ENCODE measurements around the gene C17orf67.

Gene C17orf67

GRCh38 chr17:56832446-56832845 is 1.3 kb downstream of the C17orf67 start:
- no peak for FAIRE-seq

- FAIRE-seq, result no peak
These were observed 2.2 kb downstream of the C17orf67 start for GRCh38 chr17:56831369-56832095.

DNA sequence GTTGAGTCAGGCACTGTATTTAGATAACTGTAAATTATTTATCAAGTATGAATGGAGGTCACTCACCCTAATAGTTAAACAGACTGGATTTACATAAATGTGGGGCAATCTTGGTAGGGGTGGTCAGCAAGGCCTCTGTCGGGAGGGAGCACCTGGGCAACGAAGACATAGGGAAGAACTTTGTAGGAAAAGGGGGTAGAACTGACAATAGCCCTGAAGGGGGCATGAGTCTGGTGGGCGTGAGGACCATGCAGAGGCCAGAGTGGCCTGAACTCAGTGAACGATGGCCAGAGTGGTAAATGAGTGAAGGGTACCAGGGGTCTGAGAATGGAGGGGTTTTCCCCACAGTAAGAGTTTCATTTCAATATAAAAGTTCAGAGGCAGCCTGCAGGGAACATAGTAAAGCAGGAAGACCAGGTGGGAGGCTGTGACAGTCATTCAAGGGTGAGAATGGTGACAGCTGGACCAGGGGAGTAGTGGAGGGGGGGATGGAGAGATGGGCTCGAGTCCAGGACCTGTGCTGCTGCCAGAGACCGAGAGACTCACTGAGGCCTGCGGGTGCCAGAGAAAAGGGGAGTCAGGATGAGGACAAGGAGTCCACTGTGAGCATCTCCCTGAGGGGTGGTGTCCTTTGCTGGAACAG is 2.9 kb downstream of the C17orf67 start:
- FAIRE-seq, result no peak

DNA sequence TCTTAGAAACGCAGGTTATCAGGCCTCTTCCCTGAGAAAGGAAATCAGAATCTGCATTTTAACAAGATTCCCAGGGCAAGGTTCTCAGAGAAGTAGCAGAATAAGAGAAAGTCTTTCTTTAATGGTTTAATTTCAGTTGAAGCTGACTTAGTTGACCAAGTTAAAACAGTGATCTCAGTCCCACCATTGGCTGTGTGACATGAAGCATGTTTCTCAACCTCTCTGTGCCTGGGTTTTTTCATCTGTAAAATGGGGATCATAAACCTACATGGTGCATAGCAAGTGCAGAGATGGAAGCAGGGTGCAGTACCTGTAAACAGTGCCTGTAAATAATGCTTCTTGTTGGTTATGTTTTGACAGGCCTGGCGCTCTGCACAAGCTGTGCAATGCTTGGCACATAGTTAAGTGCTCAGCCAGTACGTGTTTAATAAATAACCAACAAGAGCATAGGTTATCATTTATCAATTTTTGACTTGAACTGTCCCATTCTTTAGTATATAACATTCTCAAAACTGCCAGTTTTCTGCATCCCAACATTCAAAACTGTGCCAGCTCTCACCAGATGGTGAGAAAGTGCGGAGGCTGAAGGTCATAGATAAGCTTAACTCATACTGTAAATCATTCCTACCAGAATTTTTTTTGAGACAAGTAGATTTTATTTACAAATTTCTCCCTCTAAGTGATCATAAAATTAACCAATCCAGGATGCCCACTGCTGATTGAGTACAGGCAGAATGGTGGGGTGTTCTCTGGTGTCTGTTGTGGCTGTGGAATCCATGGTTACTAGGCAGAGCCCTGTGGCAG is 6.9 kb downstream of the C17orf67 start:
- no peak for FAIRE-seq

- FAIRE-seq, result no peak
These were observed 9.2 kb downstream of the C17orf67 start for GRCh38 chr17:56824503-56824902.

DNA sequence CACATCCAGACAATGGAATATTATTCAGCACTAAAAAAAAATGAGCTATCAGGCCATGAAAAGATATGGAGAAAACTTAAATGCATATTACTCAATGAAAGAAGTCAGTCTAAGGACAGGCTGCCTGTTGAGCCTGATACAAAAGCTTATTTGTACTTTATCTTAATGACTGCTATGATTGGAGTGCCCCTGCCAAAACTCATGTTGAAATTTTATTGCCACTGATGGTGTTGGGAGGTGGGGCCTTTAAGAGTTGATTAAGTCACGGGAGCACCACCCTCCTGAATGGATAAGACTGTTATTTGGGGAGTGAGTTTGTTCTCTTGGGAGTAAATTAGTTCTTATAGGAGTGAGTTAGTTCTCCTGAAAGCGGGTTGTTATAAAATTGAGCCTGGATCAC is 9.9 kb downstream of the C17orf67 start:
- FAIRE-seq, result no peak

DNA sequence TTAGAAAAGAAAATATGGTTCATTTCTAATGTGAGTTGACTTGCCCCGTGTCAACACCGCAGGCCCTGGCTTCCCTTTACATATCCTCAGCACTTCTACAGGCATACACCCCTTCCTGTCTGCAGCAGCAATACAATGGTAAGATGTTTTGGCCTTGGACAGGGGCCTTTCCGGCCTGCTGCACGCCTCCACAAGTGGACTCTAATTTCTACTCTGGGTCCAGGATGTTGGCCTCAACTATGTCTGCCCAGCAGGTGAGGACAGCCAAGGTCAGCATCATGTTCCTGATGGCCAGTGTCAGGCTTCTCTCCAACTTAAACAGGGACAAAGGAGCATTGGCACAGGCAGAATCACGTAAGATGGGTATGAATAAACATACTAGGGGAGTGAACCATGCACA is 11.0 kb downstream of the C17orf67 start:
- FAIRE-seq, result no peak

DNA sequence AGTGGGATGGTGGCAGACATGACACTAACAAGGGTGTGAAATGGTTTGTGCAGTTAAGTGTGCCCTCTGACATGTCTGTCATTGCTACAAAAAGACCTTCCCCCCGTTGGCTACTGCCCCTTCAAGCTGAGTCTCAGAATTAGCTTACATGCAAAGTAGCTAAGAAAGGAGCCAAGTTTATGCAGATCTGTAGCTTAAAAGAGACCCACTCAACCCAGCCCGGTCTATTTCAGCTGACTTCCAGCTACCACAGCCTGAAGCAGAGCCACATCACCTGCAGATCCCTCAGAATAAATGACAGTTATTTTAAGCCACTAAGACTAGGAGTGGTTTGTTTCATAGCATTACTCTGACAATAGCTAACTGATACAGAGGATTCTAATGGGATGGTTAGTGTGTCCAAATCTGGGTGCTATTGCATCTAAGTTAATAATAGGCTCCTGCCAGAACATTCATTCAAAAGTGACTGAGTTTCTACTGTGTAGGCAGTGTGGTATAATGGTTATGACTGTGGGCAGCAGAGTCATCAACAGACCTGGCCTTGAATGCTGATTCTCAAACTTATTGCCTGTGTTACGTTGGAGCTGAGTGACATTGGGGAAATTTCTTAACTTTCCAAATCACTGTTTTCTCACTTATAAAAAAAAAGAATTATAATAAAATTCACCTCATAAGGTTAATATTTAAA is 11.7 kb downstream of the C17orf67 start:
- FAIRE-seq, result no peak

- no peak for FAIRE-seq
These were observed 13.5 kb downstream of the C17orf67 start for GRCh38 chr17:56820207-56820606.

DNA sequence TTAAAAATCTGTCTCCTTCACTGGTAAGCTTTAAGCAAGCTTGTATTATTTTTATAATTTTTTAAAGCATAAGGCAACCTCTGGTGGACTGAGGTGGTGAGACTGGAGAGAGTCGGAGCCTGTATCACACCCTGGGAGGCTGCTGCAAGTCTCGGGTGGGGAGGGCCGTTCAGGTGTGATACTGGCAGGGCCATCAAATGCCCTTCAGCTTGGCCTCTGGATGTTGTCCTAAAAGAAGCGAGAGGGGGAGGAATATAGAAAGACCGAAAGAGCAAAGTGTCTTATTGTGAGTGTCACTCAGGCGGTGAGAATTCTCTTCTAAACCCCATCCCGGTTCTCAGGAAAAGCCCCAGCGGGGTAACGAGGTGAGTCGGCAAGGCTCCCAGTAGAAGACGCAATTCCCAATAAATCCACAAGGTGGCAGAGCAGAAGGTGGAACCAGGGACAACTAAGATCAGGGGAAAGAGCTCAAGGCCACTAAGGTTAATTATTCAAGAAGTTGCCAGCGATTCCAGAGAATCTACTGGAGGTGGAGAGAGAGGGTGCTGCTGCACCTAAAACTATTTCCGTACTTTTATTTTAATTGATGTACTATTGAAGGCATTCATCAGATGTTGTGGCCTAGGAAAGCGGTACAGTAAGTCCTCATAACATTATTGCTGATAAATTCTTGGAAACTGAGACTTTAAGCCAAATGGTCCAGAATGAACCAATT is 14.1 kb downstream of the C17orf67 start:
- FAIRE-seq, result peak; percentile 21

- no peak for FAIRE-seq
These were observed 14.7 kb downstream of the C17orf67 start for GRCh38 chr17:56819030-56819429.

GRCh38 chr17:56817066-56817465 is 16.7 kb downstream of the C17orf67 start:
- FAIRE-seq, result no peak

- no peak for FAIRE-seq
These were observed 18.0 kb downstream of the C17orf67 start for GRCh38 chr17:56815711-56816110.

DNA sequence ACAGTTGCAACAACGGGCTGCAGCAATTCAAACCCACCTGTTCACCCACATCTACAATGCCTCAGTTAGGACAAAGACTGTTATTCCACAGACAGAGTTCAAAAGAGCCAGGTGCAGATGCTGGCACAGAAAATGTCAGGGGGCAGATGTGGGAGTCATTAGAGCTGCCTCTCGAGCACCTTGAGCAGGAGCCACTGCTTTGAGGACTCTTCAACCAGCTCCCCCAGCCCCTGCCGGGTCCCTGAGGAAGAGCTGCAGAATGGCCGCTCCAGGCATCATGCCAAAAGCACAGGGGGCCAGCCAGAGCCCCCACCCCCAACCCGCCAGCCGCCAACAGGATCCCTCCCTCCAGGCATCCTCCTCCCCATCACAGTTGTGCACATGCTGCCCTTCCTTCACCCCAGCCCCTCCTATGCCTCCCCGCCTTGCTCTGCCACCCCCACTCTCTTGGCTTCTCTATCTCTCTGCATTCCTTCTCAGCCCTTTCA is 20.8 kb downstream of the C17orf67 start:
- FAIRE-seq, result no peak

GRCh38 chr17:56810891-56811775 is 22.6 kb downstream of the C17orf67 start:
- no peak for FAIRE-seq

DNA sequence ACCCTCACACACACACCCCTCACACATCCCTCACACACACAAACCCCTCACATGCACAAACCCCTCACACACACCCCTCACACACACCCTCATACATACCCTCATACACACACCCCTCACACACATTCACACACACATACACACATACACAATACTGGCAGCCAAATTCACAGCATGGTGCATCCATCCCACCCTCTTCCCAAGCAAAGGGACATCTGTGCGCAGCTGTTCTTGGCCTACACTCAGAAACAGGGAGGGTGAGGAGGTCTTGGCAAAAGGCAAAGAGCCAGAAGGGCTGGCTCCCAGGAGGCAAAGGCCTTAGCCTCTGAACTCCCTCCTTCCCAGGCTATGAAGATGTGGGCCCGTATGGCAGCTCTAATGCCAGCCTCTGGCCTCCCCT is 23.4 kb downstream of the C17orf67 start:
- FAIRE-seq, result no peak

GRCh38 chr17:56809820-56810179 is 23.9 kb downstream of the C17orf67 start:
- no peak for FAIRE-seq

DNA sequence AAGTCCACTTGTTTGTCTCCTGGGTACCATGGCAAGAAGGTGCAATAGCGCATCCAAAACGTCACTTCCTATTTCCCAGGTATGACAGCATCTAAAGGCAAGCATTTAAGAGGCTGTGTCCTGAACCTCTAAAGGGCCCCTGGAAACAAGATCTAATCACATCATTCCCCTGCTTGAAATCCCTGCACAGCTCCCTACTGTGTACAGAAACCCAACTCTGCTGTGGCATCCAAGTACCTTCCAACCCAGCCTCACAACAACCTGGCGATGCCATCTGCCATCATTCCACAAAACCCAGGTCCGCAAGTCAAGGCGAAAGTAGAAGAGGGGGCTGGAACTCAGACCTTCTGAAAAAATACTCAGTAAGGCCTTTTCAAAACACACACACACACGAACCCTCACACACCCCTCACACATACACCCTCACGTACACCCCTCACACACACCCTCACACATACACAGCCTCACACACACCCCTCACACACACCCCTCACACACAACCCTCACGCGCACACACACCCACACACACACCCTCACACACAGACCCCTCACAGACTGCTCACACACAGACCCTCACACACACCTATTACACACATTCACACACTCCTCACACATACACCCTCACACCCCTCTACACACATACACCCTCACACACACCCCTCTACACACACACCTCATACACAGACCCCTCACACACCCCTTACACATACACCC is 24.5 kb downstream of the C17orf67 start:
- no peak for FAIRE-seq

DNA sequence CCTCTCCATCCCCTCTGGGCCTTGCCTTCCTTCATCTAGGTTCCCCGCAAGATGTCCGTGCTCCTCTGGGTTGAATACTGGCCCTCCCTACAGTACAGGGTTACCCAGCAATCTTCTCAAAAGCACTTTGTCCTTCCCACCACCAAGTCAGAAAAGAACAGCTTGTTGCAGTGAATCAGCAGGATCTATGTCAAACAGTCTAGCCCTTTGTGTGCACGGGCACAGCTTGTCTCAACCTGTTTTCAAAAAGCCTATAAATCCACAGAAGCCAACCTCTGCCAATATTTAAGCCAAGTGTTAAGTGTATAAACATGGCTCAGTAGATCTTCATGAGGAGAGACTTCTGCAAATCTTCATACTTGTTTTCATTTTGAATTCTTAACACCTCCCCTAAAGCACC is 25.2 kb downstream of the C17orf67 start:
- FAIRE-seq, result no peak

GRCh38 chr17:56807723-56808122 is 26.0 kb downstream of the C17orf67 start:
- FAIRE-seq, result no peak

GRCh38 chr17:56806949-56807348 is 26.8 kb downstream of the C17orf67 start:
- no peak for FAIRE-seq
